ENCODE results near the gene P2RY8. TPM values are rescaled to one million over a fixed set of nuclear protein-coding genes. Genes with fewer than 3 reads are reported as not detected.

P2RY8 gene
- total RNA-seq, 1 donor from 2014 or later, result 3.0 TPM

- Histone ChIP-seq H3K27me3 (ENCODE audit: low read depth) (no peaks in the 10 kb centered on the region), H3K36me3 (no peaks in the 10 kb centered on the region), H3K9me3 (no peaks in the 10 kb centered on the region), H3K4me1 (no peaks in the 10 kb centered on the region), H3K4me3 (no peak overlapping the region), H3K27ac (no peak overlapping the region)
- intact Hi-C loops (cut with DNase I), result no loop called here
- ATAC-seq, result no peak
- no peak for DNase-seq
- no peak for TF ChIP-seq CTCF (IDR thresholded peaks at IDR 0.05)
Observed at GRCh38 chrX:1519022-1519497, 17.9 kb downstream of the P2RY8 start.

DNA sequence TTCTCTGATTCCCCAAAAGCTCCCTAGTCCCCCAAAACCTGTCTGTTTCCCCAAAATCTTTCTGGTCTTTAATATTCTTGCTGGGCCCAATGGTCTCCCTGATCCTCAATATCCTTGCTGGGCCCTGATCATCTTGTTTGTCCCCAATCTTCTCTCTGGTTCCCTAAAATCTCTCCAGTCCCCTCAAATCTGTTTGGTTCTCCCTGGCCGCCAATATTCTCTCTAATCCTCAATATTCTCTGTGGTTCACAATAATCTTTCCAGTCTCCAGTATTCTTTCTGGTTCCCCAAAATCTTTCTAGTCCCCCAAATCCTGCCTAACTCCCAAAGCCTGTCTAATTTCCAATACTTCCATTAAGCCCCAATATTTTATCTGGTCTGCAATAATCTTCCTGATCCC, 18.5 kb downstream of the P2RY8 start:
- no peak for ATAC-seq
- TF ChIP-seq CTCF (IDR thresholded peaks at IDR 0.05), result no peak
- intact Hi-C loops (cut with DNase I), result no loop called here

DNA sequence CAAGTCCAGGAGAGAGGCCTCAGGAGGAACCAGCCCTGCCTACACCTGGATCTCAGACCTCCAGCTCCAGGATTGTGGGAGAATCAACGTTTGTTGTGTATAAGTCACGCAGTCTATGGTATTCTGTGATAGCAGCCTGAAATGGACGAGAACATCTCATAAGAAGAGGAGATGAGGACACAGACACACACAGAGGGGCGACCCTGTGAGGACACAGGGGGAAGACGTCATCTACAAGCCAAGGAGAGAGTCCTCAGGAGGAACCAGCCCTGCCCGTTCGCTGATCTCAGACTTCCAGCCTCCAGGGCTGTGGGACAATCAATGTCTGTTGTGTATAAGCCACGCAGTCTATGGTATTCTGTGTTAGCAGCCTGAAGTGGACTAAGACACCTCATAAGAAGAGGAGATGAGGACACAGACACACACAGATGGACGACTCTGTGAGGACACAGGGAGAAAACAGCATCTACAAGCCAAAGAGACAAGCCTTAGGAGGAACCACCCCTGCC, 20.3 kb downstream of the P2RY8 start:
- Histone ChIP-seq H3K27me3 (ENCODE audit: low read depth) (no peaks in the 10 kb centered on the region), H3K9me3 (no peaks in the 10 kb centered on the region), H3K4me3 (no peak overlapping the region), H3K27ac (no peak overlapping the region), H3K36me3 (no peaks in the 10 kb centered on the region), H3K4me1 (no peaks in the 10 kb centered on the region)
- ATAC-seq, result no peak
- TF ChIP-seq CTCF (IDR thresholded peaks at IDR 0.05), result no peak
- intact Hi-C loops (cut with DNase I), result no loop called here
- no peak for DNase-seq

More for the DNA sequence above, 18.5 kb downstream of the P2RY8 start:
- Histone ChIP-seq H3K4me1 (no peaks in the 10 kb centered on the region), H3K36me3 (no peaks in the 10 kb centered on the region), H3K9me3 (no peaks in the 10 kb centered on the region), H3K4me3 (no peak overlapping the region), H3K27ac (no peak overlapping the region), H3K27me3 (ENCODE audit: low read depth) (no peaks in the 10 kb centered on the region)
- DNase-seq, result no peak

DNA sequence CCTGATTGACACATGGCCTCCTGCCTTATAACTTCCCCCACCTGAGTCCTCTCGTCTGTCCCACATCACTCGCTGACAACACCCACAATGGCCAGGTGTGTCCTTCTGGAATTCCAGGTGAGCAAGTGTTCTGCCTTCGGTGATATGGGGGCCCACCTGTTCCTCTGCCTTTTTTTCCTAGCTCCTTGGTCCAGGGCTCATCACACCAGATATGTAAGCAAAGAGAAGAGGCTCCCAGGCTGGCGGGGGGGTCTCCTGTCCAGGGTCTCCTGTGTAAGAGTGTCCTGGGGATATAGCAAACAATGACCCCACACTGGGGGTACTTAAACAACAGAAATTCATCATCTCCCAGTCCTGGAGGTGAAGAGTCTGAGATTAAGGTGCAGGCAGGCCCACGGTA, 25.2 kb downstream of the P2RY8 start:
- no peak overlapping the region for H3K4me3 ChIP-seq
- no peak for DNase-seq
- no peak for TF ChIP-seq CTCF (IDR thresholded peaks at IDR 0.05)
- H3K27ac ChIP-seq, result no peak overlapping the region
- H3K27me3 ChIP-seq (ENCODE audit: low read depth), result no peaks in the 10 kb centered on the region
- intact Hi-C loops (cut with DNase I), result no loop called here
- no peaks in the 10 kb centered on the region for H3K9me3 ChIP-seq
- no peak for ATAC-seq
- H3K36me3 ChIP-seq, result no peaks in the 10 kb centered on the region
- peaks cover 5% of the 10 kb centered on the region for H3K4me1 ChIP-seq

- no peak for TF ChIP-seq CTCF (IDR thresholded peaks at IDR 0.05)
- Histone ChIP-seq H3K9me3 (no peaks in the 10 kb centered on the region), H3K4me1 (peaks cover 5% of the 10 kb centered on the region), H3K36me3 (no peaks in the 10 kb centered on the region), H3K27ac (no peak overlapping the region), H3K4me3 (no peak overlapping the region), H3K27me3 (ENCODE audit: low read depth) (no peaks in the 10 kb centered on the region)
- intact Hi-C loops (cut with DNase I), result no loop called here
- DNase-seq, result no peak
- ATAC-seq, result no peak
Observed at GRCh38 chrX:1511150-1511549, 25.8 kb downstream of the P2RY8 start.

All from lower lobe of right lung (tissue), 2 donors.